ENCODE measurements around the gene RBM24. TPM values are rescaled to one million over a fixed set of nuclear protein-coding genes. Genes with fewer than 3 reads are reported as not detected.

The RBM24 gene
- total RNA-seq, 1 experiment from 2014 or later: 0.48 TPM

GRCh38 chr6:17271628-17272027 lies 9.5 kb upstream of the RBM24 start:
- Histone ChIP-seq H2BK15ac (ENCODE audit: low read depth, low read length) (no peak overlapping the region), H3K23ac (ENCODE audit: insufficient read length, low read depth, low read length) (no peak overlapping the region), H4K8ac (replicated peaks; ENCODE audit: insufficient read length, low read depth, low read length) (no peak overlapping the region), H3K4me1 (ENCODE audit: insufficient read depth, low read length) (no peaks in the 10 kb centered on the region), H3K79me1 (ENCODE audit: insufficient read depth, low read depth, low read length, poor library complexity, severe bottlenecking) (no peaks in the 10 kb centered on the region), H3K27ac (ENCODE audit: insufficient read length, low read depth, low read length) (no peak overlapping the region), H3K4ac (ENCODE audit: low read depth, low read length) (no peak overlapping the region), H3K9ac (ENCODE audit: extremely low read depth, insufficient read length, low read length) (no peak overlapping the region), H3K4me2 (ENCODE audit: insufficient read depth, insufficient read length, low read length) (no peak overlapping the region), H3K14ac (ENCODE audit: insufficient read depth, low read length) (no peak overlapping the region), H3T11ph (ENCODE audit: low read length) (no peak overlapping the region), H3K56ac (ENCODE audit: insufficient read length, low read depth, low read length) (no peak overlapping the region), H4K91ac (ENCODE audit: insufficient read length, low read depth, low read length) (no peak overlapping the region), H3K23me2 (ENCODE audit: insufficient read length, low read depth, low read length, poor library complexity, severe bottlenecking) (no peaks in the 10 kb centered on the region), H4K20me1 (ENCODE audit: control insufficient read depth, insufficient read depth, insufficient read length) (no peaks in the 10 kb centered on the region), H2AK5ac (ENCODE audit: insufficient read length, low read length) (no peak overlapping the region), H2BK5ac (ENCODE audit: insufficient read length, low read length) (no peak overlapping the region), H3K79me2 (ENCODE audit: insufficient read depth, low read length) (no peaks in the 10 kb centered on the region), H4K5ac (ENCODE audit: insufficient read length, low read depth, low read length) (no peak overlapping the region), H3K27me3 (ENCODE audit: insufficient read depth, low read length) (no peaks in the 10 kb centered on the region), H3K18ac (ENCODE audit: insufficient read length, low read depth, low read length) (no peak overlapping the region), H2AFZ (ENCODE audit: low read length) (no peak overlapping the region), H2BK12ac (ENCODE audit: insufficient read length, low read depth, low read length) (no peak overlapping the region), H3K9me3 (ENCODE audit: control insufficient read depth, low read depth, low read length) (no peaks in the 10 kb centered on the region), H2BK120ac (ENCODE audit: low read depth, low read length, poor library complexity, severe bottlenecking) (no peak overlapping the region), H2BK20ac (ENCODE audit: low read depth, low read length, poor library complexity, severe bottlenecking) (no peak overlapping the region)
- H3K9me3 Mint-ChIP-seq: no peaks in the 10 kb centered on the region; a peak in 1 of 5 replicates
- peaks cover 5 to 6% of the 10 kb centered on the region in 2 experiments; a peak in 3 of 4 replicates for H3K4me1 Mint-ChIP-seq
- no peak overlapping the region for H3K27ac Mint-ChIP-seq
- DNase-seq: no peak
- TF ChIP-seq, protein P1, sequence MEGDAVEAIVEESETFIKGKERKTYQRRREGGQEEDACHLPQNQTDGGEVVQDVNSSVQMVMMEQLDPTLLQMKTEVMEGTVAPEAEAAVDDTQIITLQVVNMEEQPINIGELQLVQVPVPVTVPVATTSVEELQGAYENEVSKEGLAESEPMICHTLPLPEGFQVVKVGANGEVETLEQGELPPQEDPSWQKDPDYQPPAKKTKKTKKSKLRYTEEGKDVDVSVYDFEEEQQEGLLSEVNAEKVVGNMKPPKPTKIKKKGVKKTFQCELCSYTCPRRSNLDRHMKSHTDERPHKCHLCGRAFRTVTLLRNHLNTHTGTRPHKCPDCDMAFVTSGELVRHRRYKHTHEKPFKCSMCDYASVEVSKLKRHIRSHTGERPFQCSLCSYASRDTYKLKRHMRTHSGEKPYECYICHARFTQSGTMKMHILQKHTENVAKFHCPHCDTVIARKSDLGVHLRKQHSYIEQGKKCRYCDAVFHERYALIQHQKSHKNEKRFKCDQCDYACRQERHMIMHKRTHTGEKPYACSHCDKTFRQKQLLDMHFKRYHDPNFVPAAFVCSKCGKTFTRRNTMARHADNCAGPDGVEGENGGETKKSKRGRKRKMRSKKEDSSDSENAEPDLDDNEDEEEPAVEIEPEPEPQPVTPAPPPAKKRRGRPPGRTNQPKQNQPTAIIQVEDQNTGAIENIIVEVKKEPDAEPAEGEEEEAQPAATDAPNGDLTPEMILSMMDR (conservative IDR thresholded peaks at IDR 0.05): no peak
- H3K36me3 Mint-ChIP-seq (ENCODE audit: insufficient read depth in 1 of 3, low read depth in 3 of 3): no peaks in the 10 kb centered on the region
- WGBS (ENCODE audit: extremely low coverage, insufficient read length, low lambda C conversion rate): no CpG with 5 or more reads among the region's 3 CpGs
- no peak overlapping the region for H3K4me3 Mint-ChIP-seq
- H3K27me3 Mint-ChIP-seq (ENCODE audit: low read depth): peaks cover 33% of the 10 kb centered on the region
